CD14-positive monocyte (primary cell): ENCODE results near the gene KRT8. TPM values are rescaled to one million over a fixed set of nuclear protein-coding genes. Genes with fewer than 3 reads are reported as not detected.

Experiments
- DNase-seq, 3 donors: peaks; one replicate each; pipeline ENCODE4 v3.0.0-alpha.2; 2011 to 2022
- H2AFZ ChIP-seq: 2 replicates; pipeline ENCODE4 v1.6.0; 2012; ENCODE audit warnings: mild to moderate bottlenecking, low read depth, low read length, inconsistent platforms; ENCODE audit not compliant: insufficient read depth, poor library complexity, severe bottlenecking
- H3K27ac ChIP-seq, 2 donors: 1 replicate in 1 of 2; 2 replicates in 1 of 2; pipeline ENCODE4 v1.5.1; 2012 to 2013; ENCODE audit warnings: low read length in 2 of 2, control low read depth in 1 of 2, inconsistent platforms in 1 of 2, low read depth in 1 of 2, mild to moderate bottlenecking in 1 of 2
- H3K27me3 ChIP-seq, 2 donors: one replicate each; pipeline versions ENCODE4 v1.6.0 to v1.6.1; 2011 to 2013; ENCODE audit warnings: low read length in 2 of 2; ENCODE audit not compliant: control insufficient read depth in 2 of 2, insufficient read depth in 2 of 2
- H3K36me3 ChIP-seq, 2 donors: replicated peaks in 1 of 2; 1 replicate in 1 of 2; 2 replicates in 1 of 2; pipeline versions ENCODE4 v1.5.1 to v1.6.1; 2012 to 2013; ENCODE audit warnings: low read length in 2 of 2, control low read depth in 1 of 2, inconsistent platforms in 1 of 2, mild to moderate bottlenecking in 1 of 2; ENCODE audit not compliant: insufficient read depth in 2 of 2, control insufficient read depth in 1 of 2
- H3K4me1 ChIP-seq, 2 donors: 1 replicate in 1 of 2; 2 replicates in 1 of 2; pipeline versions ENCODE4 v1.5.1 to v1.6.1; 2012 to 2013; ENCODE audit warnings: low read length in 2 of 2, control low read depth in 1 of 2, inconsistent platforms in 1 of 2, mild to moderate bottlenecking in 1 of 2, moderate library complexity in 1 of 2; ENCODE audit not compliant: insufficient read depth in 2 of 2, control insufficient read depth in 1 of 2
- H3K4me2 ChIP-seq: replicated peaks from 2 replicates; pipeline ENCODE3; 2012; ENCODE audit warnings: low read length, moderate library complexity, mild to moderate bottlenecking; ENCODE audit not compliant: poor library complexity, severe bottlenecking; ENCODE audit errors: extremely low read depth
- H3K4me3 ChIP-seq, 3 experiments: fragments of 200-600 bp in 1 of 3; sonication (generic) in 1 of 3; replicated peaks in 1 of 3; 1 replicate in 2 of 3; 2 replicates in 1 of 3; pipeline ENCODE4 v1.5.1; 2011 to 2013; ENCODE audit warnings: low read length in 3 of 3, mild to moderate bottlenecking in 3 of 3, control low read depth in 2 of 3, low read depth in 2 of 3, inconsistent platforms in 1 of 3, moderate library complexity in 1 of 3
- H3K79me2 ChIP-seq: 2 replicates; pipeline ENCODE4 v1.6.0; 2012; ENCODE audit warnings: mild to moderate bottlenecking, control low read depth, inconsistent platforms, low read length, moderate library complexity; ENCODE audit not compliant: insufficient read depth
- H3K9ac ChIP-seq: 2 replicates; pipeline ENCODE4 v1.6.0; 2017; ENCODE audit warnings: low read length, mild to moderate bottlenecking; ENCODE audit not compliant: insufficient read depth, poor library complexity, severe bottlenecking
- H3K9me3 ChIP-seq, 2 donors: replicated peaks in 1 of 2; 1 replicate in 1 of 2; 2 replicates in 1 of 2; pipeline versions ENCODE4 v1.5.1 to v1.6.1; 2012 to 2013; ENCODE audit warnings: low read length in 2 of 2, control low read depth in 1 of 2; ENCODE audit not compliant: control insufficient read depth in 1 of 2, insufficient read depth in 1 of 2
- H4K20me1 ChIP-seq: 2 replicates; pipeline ENCODE4 v1.6.0; 2012; ENCODE audit warnings: mild to moderate bottlenecking, low read length, control low read depth, moderate library complexity; ENCODE audit not compliant: insufficient read depth
- H3K27ac Mint-ChIP-seq, 7 donors: one replicate each; pipeline ENCODE4 v1.8.0; 2020; ENCODE audit warnings: mild to moderate bottlenecking in 7 of 7, mixed read lengths in 7 of 7, moderate library complexity in 6 of 7, inconsistent platforms in 2 of 7
- H3K27me3 Mint-ChIP-seq, 3 donors: one replicate each; pipeline ENCODE4 v1.8.0; 2021 to 2022; ENCODE audit warnings: low read depth in 3 of 3, mild to moderate bottlenecking in 3 of 3, mixed read lengths in 3 of 3, moderate library complexity in 3 of 3, inconsistent platforms in 1 of 3
- H3K36me3 Mint-ChIP-seq, 2 donors: one replicate each; pipeline ENCODE4 v1.8.0; 2020; ENCODE audit warnings: mixed read lengths in 2 of 2, inconsistent platforms in 1 of 2, mild to moderate bottlenecking in 1 of 2
- H3K4me1 Mint-ChIP-seq: one replicate; pipeline ENCODE4 v1.8.0; 2020; ENCODE audit warnings: mild to moderate bottlenecking, mixed read lengths
- H3K4me3 Mint-ChIP-seq, 2 donors: one replicate each; pipeline ENCODE4 v1.8.0; 2020; ENCODE audit warnings: mild to moderate bottlenecking in 2 of 2, mixed read lengths in 2 of 2, moderate library complexity in 1 of 2
- H3K9me3 Mint-ChIP-seq, 7 donors: one replicate each; pipeline ENCODE4 v1.8.0; 2020 to 2022; ENCODE audit warnings: mixed read lengths in 7 of 7, mild to moderate bottlenecking in 6 of 7, moderate library complexity in 6 of 7, inconsistent platforms in 2 of 7
- WGBS: methylation state at CpG from one replicate; pipeline ENCODE4 v1.1.5; 2013; ENCODE audit warnings: missing lambda C conversion rate; ENCODE audit not compliant: insufficient coverage; 5-methylcytosine and 5-hydroxymethylcytosine counted together
- intact Hi-C, 2 donors: fragments of 100-400 bp; cut with micrococcal nuclease; formaldehyde crosslinking; loops; one replicate each; pipeline versions ENCODE4 v1.15.0 to v1.15.1; 2023
- polyA plus RNA-seq, 3 donors: library from polyadenylated mRNA; depleted of rRNA in 1 of 3; unstranded in 2 of 3; stranded (reverse) in 1 of 3; fragments of 300-500 nt in 2 of 3; fragments of >200 nt in 1 of 3; fragmentation: Illumina TruSeq in 2 of 3; gene quantifications; 1 replicate in 2 of 3; 2 replicates in 1 of 3; pipeline ENCODE4 v1.2.3, GENCODE V29; 2012 to 2021
- TF ChIP-seq, protein P1 (sequence below): fragments of 200-600 bp; IDR thresholded peaks from one replicate; pipeline ENCODE4 v1.8.0; 2022; ENCODE audit warnings: antibody characterized with exemption, mild to moderate bottlenecking

The KRT8 gene
- polyA plus RNA-seq, 3 donors: 0.16 to 0.39 TPM; not detected in 1

DNA sequence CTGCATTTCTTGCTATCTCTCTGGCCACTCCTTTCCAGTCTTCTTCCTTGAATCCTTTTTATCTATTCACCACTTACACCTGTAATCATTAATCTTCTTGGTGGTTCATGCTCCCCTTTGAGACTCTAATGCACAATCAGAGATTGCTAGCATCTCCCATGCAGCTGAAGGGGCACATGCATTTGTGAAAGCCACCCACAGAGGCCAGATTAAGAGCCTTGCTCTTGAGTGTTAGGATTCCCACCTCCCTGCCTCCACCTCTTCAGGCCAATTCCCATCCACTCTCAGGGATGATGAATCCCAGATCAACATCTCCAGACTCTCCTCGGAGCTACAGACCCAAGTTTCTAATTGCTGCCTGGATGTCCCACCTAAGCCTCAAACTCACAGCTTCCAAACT is 24.7 kb upstream of the KRT8 start:
- Mint-ChIP-seq H3K27me3 (peaks cover 0 to 6% (median 4%) of the 10 kb centered on the region in 3 donors), H3K27ac (no peak overlapping the region), H3K4me3 (no peak overlapping the region), H3K36me3 (no peaks in the 10 kb centered on the region), H3K4me1 (peaks cover 2% of the 10 kb centered on the region), H3K9me3 (no peaks in the 10 kb centered on the region)
- H3K9ac ChIP-seq: no peak overlapping the region
- DNase-seq: no peak
- no peaks in the 10 kb centered on the region for H3K9me3 ChIP-seq
- 50% methylated on average over 1 of the region's 1 CpG for WGBS
- no peaks in the 10 kb centered on the region for H3K79me2 ChIP-seq
- H2AFZ ChIP-seq: no peak overlapping the region
- no peaks in the 10 kb centered on the region for H3K27me3 ChIP-seq
- H3K4me1 ChIP-seq: no peaks in the 10 kb centered on the region
- no peak overlapping the region for H3K4me3 ChIP-seq
- intact Hi-C loops: no loop called here
- H4K20me1 ChIP-seq: no peaks in the 10 kb centered on the region
- no peak overlapping the region for H3K27ac ChIP-seq
- H3K4me2 ChIP-seq: no peak overlapping the region
- TF ChIP-seq, protein P1, sequence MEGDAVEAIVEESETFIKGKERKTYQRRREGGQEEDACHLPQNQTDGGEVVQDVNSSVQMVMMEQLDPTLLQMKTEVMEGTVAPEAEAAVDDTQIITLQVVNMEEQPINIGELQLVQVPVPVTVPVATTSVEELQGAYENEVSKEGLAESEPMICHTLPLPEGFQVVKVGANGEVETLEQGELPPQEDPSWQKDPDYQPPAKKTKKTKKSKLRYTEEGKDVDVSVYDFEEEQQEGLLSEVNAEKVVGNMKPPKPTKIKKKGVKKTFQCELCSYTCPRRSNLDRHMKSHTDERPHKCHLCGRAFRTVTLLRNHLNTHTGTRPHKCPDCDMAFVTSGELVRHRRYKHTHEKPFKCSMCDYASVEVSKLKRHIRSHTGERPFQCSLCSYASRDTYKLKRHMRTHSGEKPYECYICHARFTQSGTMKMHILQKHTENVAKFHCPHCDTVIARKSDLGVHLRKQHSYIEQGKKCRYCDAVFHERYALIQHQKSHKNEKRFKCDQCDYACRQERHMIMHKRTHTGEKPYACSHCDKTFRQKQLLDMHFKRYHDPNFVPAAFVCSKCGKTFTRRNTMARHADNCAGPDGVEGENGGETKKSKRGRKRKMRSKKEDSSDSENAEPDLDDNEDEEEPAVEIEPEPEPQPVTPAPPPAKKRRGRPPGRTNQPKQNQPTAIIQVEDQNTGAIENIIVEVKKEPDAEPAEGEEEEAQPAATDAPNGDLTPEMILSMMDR: no peak
- H3K36me3 ChIP-seq: no peaks in the 10 kb centered on the region

DNA sequence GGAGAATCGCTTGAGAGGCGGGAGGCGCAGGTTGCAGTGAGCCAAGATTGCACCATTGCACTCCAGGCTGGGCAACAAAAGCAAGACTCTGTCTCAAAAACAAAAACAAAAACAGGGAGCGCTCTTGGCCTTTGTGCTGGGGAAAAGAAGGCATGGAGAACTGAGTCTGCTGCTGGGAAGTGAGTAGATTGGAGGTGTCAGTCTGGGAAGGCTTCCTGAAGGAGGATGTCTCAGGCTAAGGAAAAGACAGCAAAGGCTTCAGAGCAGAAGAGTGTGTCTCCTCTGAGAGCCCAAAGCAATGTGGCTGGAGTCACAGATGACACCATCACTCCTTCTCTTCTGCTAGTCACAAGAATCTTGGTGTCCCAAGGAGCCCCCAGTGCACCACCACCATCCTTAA is 23.1 kb upstream of the KRT8 start:
- TF ChIP-seq, protein P1: no peak
- Mint-ChIP-seq H3K4me1 (peaks cover 2% of the 10 kb centered on the region), H3K4me3 (no peak overlapping the region), H3K9me3 (no peaks in the 10 kb centered on the region), H3K27ac (no peak overlapping the region), H3K36me3 (no peaks in the 10 kb centered on the region), H3K27me3 (peaks cover 0 to 5% (median 4%) of the 10 kb centered on the region in 3 donors)
- H3K79me2 ChIP-seq: no peaks in the 10 kb centered on the region
- no peaks in the 10 kb centered on the region for H3K36me3 ChIP-seq
- WGBS: 100% methylated on average over 4 of the region's 4 CpGs
- no peak overlapping the region for H2AFZ ChIP-seq
- H3K9me3 ChIP-seq: no peaks in the 10 kb centered on the region
- H3K27me3 ChIP-seq: no peaks in the 10 kb centered on the region
- no peak overlapping the region for H3K27ac ChIP-seq
- intact Hi-C loops: no loop called here
- H3K4me3 ChIP-seq: no peak overlapping the region
- H3K9ac ChIP-seq: no peak overlapping the region
- no peak for DNase-seq
- H4K20me1 ChIP-seq: no peaks in the 10 kb centered on the region
- no peak overlapping the region for H3K4me2 ChIP-seq
- H3K4me1 ChIP-seq: no peaks in the 10 kb centered on the region
